HFFc6 (cell line): ENCODE results near the gene PRDM1. TPM values are rescaled to one million over a fixed set of nuclear protein-coding genes. Genes with fewer than 3 reads are reported as not detected.

Source experiments
- DNase-seq: peaks from one replicate; pipeline ENCODE4 v3.0.0-alpha.2; 2018
- H3K27ac Mint-ChIP-seq: 2 replicates; pipeline ENCODE4 v1.8.0; 2020; ENCODE audit warnings: mild to moderate bottlenecking, mixed read lengths
- H3K27me3 Mint-ChIP-seq: 2 replicates; pipeline ENCODE4 v1.8.0; 2021; ENCODE audit warnings: mild to moderate bottlenecking, moderate library complexity, mixed read lengths; ENCODE audit not compliant: insufficient read depth
- H3K36me3 Mint-ChIP-seq: 2 replicates; pipeline ENCODE4 v1.8.0; 2021; ENCODE audit warnings: low read depth, mixed read lengths
- H3K4me1 Mint-ChIP-seq: 2 replicates; pipeline ENCODE4 v1.8.0; 2020; ENCODE audit warnings: low read depth, mixed read lengths
- H3K4me3 Mint-ChIP-seq: 2 replicates; pipeline ENCODE4 v1.8.0; 2020; ENCODE audit warnings: mild to moderate bottlenecking, moderate library complexity, mixed read lengths
- H3K9me3 Mint-ChIP-seq: 2 replicates; pipeline ENCODE4 v1.8.0; 2020; ENCODE audit warnings: mild to moderate bottlenecking, mixed read lengths
- total RNA-seq, 6 experiments: library from RNA; stranded (reverse); fragmentation: NEBNext Ultra II Directional; extraction: Animal tissue kit (Norgen Biotek cat#: 25700); gene quantifications; 2 replicates in 1 of 6; 3 replicates in 5 of 6; pipeline ENCODE4 v1.2.3, GENCODE V29; 2021
- TF ChIP-seq, protein P1 (sequence below): fragments of 200-600 bp; sonication (generic); IDR thresholded peaks from 2 replicates; pipeline ENCODE4 v1.5.0; 2021; ENCODE audit warnings: antibody characterized with exemption, mild to moderate bottlenecking

Gene PRDM1
- total RNA-seq, 6 experiments from 2014 or later, result 8.4 to 12.3 (median 10.3) TPM

DNA sequence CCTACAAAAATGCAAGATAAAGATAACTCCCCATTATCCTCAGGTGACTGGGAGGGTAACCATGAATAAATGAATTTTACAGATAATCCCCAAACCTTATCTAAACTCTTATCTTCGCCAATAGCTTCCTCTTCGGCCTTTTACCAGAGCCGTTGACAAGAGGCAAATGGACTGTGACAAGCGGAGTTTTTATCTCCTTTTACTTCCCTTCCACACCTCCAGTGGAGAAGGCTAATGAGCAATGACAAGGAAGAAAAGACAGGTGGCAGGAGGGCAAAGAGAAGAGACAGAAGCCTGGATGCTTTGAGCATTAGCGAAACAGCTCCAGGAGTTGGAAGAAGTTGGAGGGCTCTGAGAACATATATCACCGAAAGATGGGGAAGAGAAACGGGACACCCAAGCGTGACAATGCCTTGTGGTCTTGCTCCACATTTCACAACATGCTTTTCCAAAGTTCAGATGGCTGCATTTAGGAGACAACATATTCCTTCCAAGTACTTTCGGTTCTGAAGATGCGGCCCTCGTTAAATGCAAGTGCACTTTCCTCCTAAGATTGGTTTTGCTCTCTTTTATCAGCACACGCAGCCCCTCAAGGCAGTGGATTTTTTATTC, 69.2 kb downstream of the PRDM1 start:
- DNase-seq, result no peak
- peak overlapping the region; percentile 25; the same call in 1 of the 2 replicates for H3K27ac Mint-ChIP-seq
- TF ChIP-seq, protein P1, sequence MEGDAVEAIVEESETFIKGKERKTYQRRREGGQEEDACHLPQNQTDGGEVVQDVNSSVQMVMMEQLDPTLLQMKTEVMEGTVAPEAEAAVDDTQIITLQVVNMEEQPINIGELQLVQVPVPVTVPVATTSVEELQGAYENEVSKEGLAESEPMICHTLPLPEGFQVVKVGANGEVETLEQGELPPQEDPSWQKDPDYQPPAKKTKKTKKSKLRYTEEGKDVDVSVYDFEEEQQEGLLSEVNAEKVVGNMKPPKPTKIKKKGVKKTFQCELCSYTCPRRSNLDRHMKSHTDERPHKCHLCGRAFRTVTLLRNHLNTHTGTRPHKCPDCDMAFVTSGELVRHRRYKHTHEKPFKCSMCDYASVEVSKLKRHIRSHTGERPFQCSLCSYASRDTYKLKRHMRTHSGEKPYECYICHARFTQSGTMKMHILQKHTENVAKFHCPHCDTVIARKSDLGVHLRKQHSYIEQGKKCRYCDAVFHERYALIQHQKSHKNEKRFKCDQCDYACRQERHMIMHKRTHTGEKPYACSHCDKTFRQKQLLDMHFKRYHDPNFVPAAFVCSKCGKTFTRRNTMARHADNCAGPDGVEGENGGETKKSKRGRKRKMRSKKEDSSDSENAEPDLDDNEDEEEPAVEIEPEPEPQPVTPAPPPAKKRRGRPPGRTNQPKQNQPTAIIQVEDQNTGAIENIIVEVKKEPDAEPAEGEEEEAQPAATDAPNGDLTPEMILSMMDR, result no peak
- H3K36me3 Mint-ChIP-seq, result no peaks in the 10 kb centered on the region
- peaks cover 58% of the 10 kb centered on the region for H3K4me1 Mint-ChIP-seq
- H3K4me3 Mint-ChIP-seq, result peak overlapping the region; percentile 68
- no peaks in the 10 kb centered on the region for H3K9me3 Mint-ChIP-seq
- H3K27me3 Mint-ChIP-seq, result no peaks in the 10 kb centered on the region

DNA sequence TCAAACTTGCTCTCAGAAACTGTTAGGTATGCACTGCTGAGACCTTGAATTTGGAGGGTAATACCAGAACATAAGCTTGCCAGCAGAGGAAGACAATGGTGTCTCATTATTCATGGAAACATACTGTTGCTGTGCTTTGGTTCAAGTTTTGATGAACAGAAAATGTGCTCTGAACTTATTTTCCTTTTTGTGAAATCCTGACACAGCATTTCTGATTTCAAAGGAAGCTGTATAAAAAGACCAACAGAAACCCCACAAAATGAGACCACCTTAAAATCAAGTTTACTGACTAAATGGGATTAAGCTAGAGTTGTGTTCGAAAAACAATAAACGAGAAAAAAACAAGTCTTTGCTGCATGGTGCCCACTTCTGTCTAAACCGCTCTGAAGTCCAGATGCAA, 70.3 kb downstream of the PRDM1 start:
- no peaks in the 10 kb centered on the region for H3K27me3 Mint-ChIP-seq
- H3K9me3 Mint-ChIP-seq, result no peaks in the 10 kb centered on the region
- TF ChIP-seq, protein P1, result no peak
- no peak overlapping the region for H3K4me3 Mint-ChIP-seq
- H3K36me3 Mint-ChIP-seq, result no peaks in the 10 kb centered on the region
- H3K4me1 Mint-ChIP-seq, result peaks cover 62% of the 10 kb centered on the region
- no peak overlapping the region for H3K27ac Mint-ChIP-seq
- no peak for DNase-seq

DNA sequence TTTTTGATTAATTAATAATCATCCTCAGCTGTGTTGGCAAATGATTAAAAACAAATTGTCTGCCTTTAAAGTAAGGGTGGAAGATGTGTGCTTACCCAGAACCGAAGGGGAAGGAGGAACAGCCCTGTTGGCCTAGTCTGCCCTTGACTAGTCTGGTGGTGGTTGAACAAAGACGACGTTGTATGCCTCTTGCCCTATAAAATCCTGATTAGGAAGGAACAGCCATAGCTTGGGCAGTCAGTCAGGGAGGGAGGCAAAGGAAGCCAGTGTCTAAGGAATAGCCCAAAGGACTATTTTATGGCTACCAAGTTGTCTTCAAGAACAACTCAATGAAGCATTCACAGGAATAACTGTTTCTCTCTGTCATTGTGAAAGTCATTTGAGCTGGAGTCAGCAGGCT, 70.7 kb downstream of the PRDM1 start:
- H3K27me3 Mint-ChIP-seq, result no peaks in the 10 kb centered on the region; the same call in 1 of the 2 replicates
- no peaks in the 10 kb centered on the region for H3K36me3 Mint-ChIP-seq
- peaks cover 67% of the 10 kb centered on the region for H3K4me1 Mint-ChIP-seq
- TF ChIP-seq, protein P1, result no peak
- H3K4me3 Mint-ChIP-seq, result no peak overlapping the region
- H3K9me3 Mint-ChIP-seq, result no peaks in the 10 kb centered on the region
- H3K27ac Mint-ChIP-seq, result peak overlapping the region; percentile 3; the same call in 1 of the 2 replicates
- DNase-seq, result no peak

DNA sequence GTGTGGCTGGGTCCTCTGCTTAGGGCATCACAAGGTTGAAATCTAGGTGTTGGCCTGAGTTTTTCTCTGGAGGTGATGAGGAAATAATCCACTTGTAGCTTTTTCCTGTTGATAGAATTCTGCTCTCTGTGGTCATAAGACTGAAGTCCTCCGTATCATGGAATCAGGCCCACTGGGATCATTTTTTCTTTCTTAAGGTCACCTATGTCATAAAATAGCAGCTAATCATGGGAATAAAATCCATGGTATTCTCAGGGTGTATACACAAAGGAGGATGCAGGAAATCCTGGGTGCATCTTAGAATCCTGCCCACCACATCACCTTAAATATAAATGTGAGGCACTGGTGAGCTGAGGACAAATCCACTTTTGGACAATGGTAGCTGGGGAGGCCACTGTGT, 72.7 kb downstream of the PRDM1 start:
- Mint-ChIP-seq H3K4me3 (peak overlapping the region; percentile 63), H3K27ac (peak overlapping the region; percentile 91), H3K27me3 (no peaks in the 10 kb centered on the region; the same call in 1 of the 2 replicates), H3K36me3 (no peaks in the 10 kb centered on the region), H3K9me3 (no peaks in the 10 kb centered on the region), H3K4me1 (peaks cover 84% of the 10 kb centered on the region)
- DNase-seq, result no peak
- TF ChIP-seq, protein P1, result no peak

Other genes with a start within 250 kb of the PRDM1 start
- gene ATG5, start 239.4 kb downstream of the PRDM1 start, total RNA-seq, result 10 to 100 TPM; 19.4 to 24.8 (median 21.5) TPM